SU-DHL-6 (cell line): Measurements from ENCODE around the gene TMEM117.

Experiments used
- H2AFZ ChIP-seq: fragments of 200-600 bp; sonication (generic); 2 replicates; pipeline ENCODE4 v1.6.1; 2014; ENCODE audit warnings: low read depth, mild to moderate bottlenecking, moderate library complexity, mixed read lengths, antibody characterized with exemption, low read length; ENCODE audit not compliant: severe bottlenecking
- H3F3A ChIP-seq: fragments of 200-600 bp; shearing (Covaris generic); 2 replicates; pipeline ENCODE4 v1.6.0; 2016; ENCODE audit warnings: antibody characterized with exemption, mild to moderate bottlenecking; ENCODE audit not compliant: insufficient read depth
- H3K27ac ChIP-seq: fragments of 200-600 bp; sonication (generic); 2 replicates; pipeline ENCODE4 v1.5.1; 2016; ENCODE audit warnings: low read depth, mild to moderate bottlenecking, low read length, moderate library complexity, mixed read lengths
- H3K27me3 ChIP-seq: fragments of 200-600 bp; sonication (generic), shearing (Covaris generic); 2 replicates; pipeline ENCODE4 v1.6.0; 2014; ENCODE audit warnings: mild to moderate bottlenecking, low read length
- H3K36me3 ChIP-seq: fragments of 200-600 bp; sonication (generic); 2 replicates; pipeline ENCODE4 v1.6.1; 2014; ENCODE audit warnings: mild to moderate bottlenecking, low read length, mixed read lengths
- H3K4me2 ChIP-seq: fragments of 300-600, 200-600 bp; shearing (Covaris generic), sonication (generic); 2 replicates; pipeline ENCODE4 v1.6.0; 2014; ENCODE audit warnings: low read length, low read depth, mild to moderate bottlenecking; ENCODE audit not compliant: poor library complexity, severe bottlenecking
- H3K4me3 ChIP-seq: fragments of 200-600 bp; sonication (generic); 2 replicates; pipeline ENCODE4 v1.5.1; 2014; ENCODE audit warnings: antibody characterized with exemption, low read length, mild to moderate bottlenecking, mixed read lengths; ENCODE audit not compliant: insufficient read depth, poor library complexity, severe bottlenecking
- H3K79me2 ChIP-seq: fragments of 200-600 bp; sonication (generic); 2 replicates; pipeline ENCODE4 v1.6.1; 2014; ENCODE audit warnings: mild to moderate bottlenecking, low read length, moderate library complexity; ENCODE audit not compliant: insufficient read depth
- H3K9ac ChIP-seq: fragments of 200-600 bp; sonication (generic); 2 replicates; pipeline ENCODE4 v1.7.0; 2014; ENCODE audit warnings: mild to moderate bottlenecking, low read length
- H3K9me2 ChIP-seq: fragments of 200-600 bp; sonication (generic); replicated peaks from 2 replicates; pipeline ENCODE4 v1.6.1; 2014; ENCODE audit warnings: low read length; ENCODE audit not compliant: insufficient read depth
- H3K9me3 ChIP-seq: fragments of 200-600 bp; sonication (generic); 2 replicates; pipeline ENCODE4 v1.6.1; 2014; ENCODE audit warnings: low read length, mixed read lengths; ENCODE audit not compliant: insufficient read depth
- H4K20me1 ChIP-seq: fragments of 200-600 bp; sonication (generic); 2 replicates; pipeline ENCODE4 v1.6.1; 2014; ENCODE audit warnings: low read depth, mild to moderate bottlenecking, antibody characterized with exemption, low read length, moderate library complexity, mixed read lengths
- EZH2phosphoT487 ChIP-seq: fragments of 200-600 bp; sonication (generic), shearing (Covaris generic); conservative IDR thresholded peaks from 2 replicates; pipeline ENCODE4 v1.6.1; 2018; ENCODE audit warnings: mild to moderate bottlenecking, antibody characterized with exemption, low read length, moderate library complexity, mixed read lengths
- TF ChIP-seq, protein P1 (sequence below): fragments of 200-600 bp; sonication (generic); IDR thresholded peaks from one replicate; pipeline ENCODE4 v1.5.1; 2017; ENCODE audit warnings: antibody characterized with exemption, mild to moderate bottlenecking, low read length, moderate library complexity; ENCODE audit not compliant: insufficient read depth, poor library complexity, severe bottlenecking

The TMEM117 gene

DNA sequence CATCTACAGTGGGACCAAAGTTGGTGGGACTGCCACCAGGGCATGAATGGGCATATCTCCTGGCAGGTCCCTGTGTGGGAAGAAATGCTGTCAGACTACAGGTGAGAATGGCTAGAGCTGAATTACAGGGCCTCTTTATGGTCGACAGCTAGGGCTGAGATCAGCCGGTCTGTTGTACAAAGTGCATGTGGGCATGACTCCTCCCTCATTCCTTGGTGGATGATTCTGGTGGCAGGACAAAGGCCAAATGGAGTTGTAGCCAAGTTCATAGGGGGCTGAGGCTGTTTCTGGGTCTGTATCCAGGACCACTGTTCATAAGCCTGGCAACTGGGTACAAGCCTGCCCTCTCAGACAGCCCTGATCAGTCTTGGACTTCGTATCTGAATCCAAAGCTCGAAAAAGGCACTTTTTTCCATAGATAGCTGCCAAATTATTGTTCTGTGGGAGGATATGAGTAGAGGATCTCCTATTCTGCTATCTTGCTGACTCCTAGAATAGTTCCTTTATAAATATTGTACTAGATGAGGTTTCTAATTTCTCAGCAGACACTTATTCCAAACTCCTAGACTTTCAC lies 460.8 kb downstream of the TMEM117 start:
- Histone ChIP-seq H3K4me3 (no peak overlapping the region), H3K36me3 (no peaks in the 10 kb centered on the region), H3K9me2 (no peaks in the 10 kb centered on the region), H3K9me3 (no peaks in the 10 kb centered on the region), H3K27ac (no peak overlapping the region), H3K27me3 (no peaks in the 10 kb centered on the region), H3K9ac (no peak overlapping the region), H3K79me2 (no peaks in the 10 kb centered on the region), H3F3A (no peaks in the 10 kb centered on the region), H3K4me2 (no peak overlapping the region), H2AFZ (no peak overlapping the region), H4K20me1 (no peaks in the 10 kb centered on the region)
- TF ChIP-seq, protein P1, sequence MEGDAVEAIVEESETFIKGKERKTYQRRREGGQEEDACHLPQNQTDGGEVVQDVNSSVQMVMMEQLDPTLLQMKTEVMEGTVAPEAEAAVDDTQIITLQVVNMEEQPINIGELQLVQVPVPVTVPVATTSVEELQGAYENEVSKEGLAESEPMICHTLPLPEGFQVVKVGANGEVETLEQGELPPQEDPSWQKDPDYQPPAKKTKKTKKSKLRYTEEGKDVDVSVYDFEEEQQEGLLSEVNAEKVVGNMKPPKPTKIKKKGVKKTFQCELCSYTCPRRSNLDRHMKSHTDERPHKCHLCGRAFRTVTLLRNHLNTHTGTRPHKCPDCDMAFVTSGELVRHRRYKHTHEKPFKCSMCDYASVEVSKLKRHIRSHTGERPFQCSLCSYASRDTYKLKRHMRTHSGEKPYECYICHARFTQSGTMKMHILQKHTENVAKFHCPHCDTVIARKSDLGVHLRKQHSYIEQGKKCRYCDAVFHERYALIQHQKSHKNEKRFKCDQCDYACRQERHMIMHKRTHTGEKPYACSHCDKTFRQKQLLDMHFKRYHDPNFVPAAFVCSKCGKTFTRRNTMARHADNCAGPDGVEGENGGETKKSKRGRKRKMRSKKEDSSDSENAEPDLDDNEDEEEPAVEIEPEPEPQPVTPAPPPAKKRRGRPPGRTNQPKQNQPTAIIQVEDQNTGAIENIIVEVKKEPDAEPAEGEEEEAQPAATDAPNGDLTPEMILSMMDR = no peak
- no peak for TF ChIP-seq EZH2phosphoT487

DNA sequence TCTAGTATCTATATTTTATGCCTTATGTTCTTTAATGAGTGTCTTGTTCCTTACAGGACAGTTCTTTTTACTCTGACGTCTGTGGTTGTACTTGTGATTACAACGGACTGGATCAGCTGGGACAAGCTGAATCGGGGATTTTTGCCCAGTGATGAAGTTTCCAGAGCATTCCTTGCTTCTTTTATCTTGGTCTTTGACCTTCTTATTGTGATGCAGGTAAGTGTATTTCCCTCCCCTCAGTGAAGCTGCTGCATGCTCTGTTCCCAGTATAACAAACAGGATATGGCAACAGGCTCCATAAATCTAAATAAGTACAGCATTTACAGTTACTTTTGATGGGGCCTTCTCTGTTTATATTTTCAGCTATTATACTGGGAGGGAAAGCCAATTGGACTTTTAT lies 463.6 kb downstream of the TMEM117 start:
- no peaks in the 10 kb centered on the region for H4K20me1 ChIP-seq
- TF ChIP-seq, protein P1 = no peak
- no peak for TF ChIP-seq EZH2phosphoT487
- H3K27ac ChIP-seq = no peak overlapping the region
- no peaks in the 10 kb centered on the region for H3K79me2 ChIP-seq
- no peaks in the 10 kb centered on the region for H3K36me3 ChIP-seq
- no peaks in the 10 kb centered on the region for H3F3A ChIP-seq
- no peaks in the 10 kb centered on the region for H3K9me3 ChIP-seq
- H3K9me2 ChIP-seq = no peaks in the 10 kb centered on the region
- no peak overlapping the region for H3K4me2 ChIP-seq
- no peaks in the 10 kb centered on the region for H3K27me3 ChIP-seq
- no peak overlapping the region for H2AFZ ChIP-seq
- no peak overlapping the region for H3K4me3 ChIP-seq
- H3K9ac ChIP-seq = no peak overlapping the region

DNA sequence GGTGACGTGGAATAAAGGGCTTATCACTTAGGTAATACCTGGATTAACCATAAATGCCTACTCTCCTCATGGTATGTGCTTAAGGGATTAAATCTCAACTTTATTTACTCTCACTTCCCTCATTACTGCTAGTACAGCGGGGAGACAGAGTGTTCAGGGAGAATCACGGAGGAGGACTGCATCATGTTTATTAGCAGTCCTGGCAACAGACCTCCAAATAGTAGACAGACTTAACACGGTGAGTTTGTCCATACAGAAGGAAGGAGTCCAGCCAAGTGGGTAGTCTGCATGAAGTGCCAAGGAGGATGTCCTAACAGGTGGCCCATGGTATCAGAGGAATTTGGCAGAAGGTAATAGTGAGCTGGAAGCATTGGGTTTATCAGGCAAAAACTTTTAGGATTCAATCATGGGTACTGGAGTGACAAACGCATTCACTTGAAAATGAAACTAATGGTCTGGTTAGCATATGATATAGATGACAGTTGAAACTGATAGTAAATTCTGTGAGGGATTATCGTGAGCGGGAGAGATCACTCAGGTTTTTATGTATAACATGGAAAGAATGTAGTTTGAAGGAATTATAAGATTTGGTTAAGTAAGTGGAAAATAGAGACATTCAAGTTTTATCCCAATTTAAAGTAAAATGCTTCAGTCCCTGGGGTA lies 471.8 kb downstream of the TMEM117 start:
- no peak overlapping the region for H3K4me2 ChIP-seq
- no peaks in the 10 kb centered on the region for H3K36me3 ChIP-seq
- H3K27ac ChIP-seq = no peak overlapping the region
- no peak overlapping the region for H3K4me3 ChIP-seq
- H3K79me2 ChIP-seq = no peaks in the 10 kb centered on the region
- no peaks in the 10 kb centered on the region for H3K27me3 ChIP-seq
- no peak overlapping the region for H3K9ac ChIP-seq
- no peak overlapping the region for H2AFZ ChIP-seq
- TF ChIP-seq EZH2phosphoT487 = no peak
- TF ChIP-seq, protein P1 = no peak
- H4K20me1 ChIP-seq = no peaks in the 10 kb centered on the region
- no peaks in the 10 kb centered on the region for H3K9me3 ChIP-seq
- no peaks in the 10 kb centered on the region for H3F3A ChIP-seq
- no peaks in the 10 kb centered on the region for H3K9me2 ChIP-seq
